Neural progenitor cell (in vitro differentiated cells): Measurements from ENCODE around the gene CFAP74.

ENCODE experiments used
- CTCF ChIP-seq: fragments of 200-600 bp; sonication (generic); IDR thresholded peaks from 2 replicates; pipeline ENCODE4 v1.5.1; 2017; ENCODE audit warnings: antibody characterized with exemption, mild to moderate bottlenecking
- EZH2 ChIP-seq: fragments of 200-600 bp; sonication (generic); IDR thresholded peaks from 2 replicates; pipeline ENCODE4 v1.6.1; 2017; ENCODE audit warnings: antibody characterized with exemption, mild to moderate bottlenecking, moderate library complexity

- TF ChIP-seq EZH2 (no peak), CTCF (no peak)
These were observed 110.8 kb downstream of the CFAP74 start for GRCh38 chr1:1892763-1893120.
